Measurements from ENCODE around the gene SDK1. TPM values are rescaled to one million over a fixed set of nuclear protein-coding genes. Genes with fewer than 3 reads are reported as not detected.

The SDK1 gene
- total and polyA plus RNA-seq, 10 of the 15 experiments (the other 5 are each of a cell fraction or from before 2014, with no cell fraction given) = 0.14 to 0.33 TPM; not detected in 8

DNA sequence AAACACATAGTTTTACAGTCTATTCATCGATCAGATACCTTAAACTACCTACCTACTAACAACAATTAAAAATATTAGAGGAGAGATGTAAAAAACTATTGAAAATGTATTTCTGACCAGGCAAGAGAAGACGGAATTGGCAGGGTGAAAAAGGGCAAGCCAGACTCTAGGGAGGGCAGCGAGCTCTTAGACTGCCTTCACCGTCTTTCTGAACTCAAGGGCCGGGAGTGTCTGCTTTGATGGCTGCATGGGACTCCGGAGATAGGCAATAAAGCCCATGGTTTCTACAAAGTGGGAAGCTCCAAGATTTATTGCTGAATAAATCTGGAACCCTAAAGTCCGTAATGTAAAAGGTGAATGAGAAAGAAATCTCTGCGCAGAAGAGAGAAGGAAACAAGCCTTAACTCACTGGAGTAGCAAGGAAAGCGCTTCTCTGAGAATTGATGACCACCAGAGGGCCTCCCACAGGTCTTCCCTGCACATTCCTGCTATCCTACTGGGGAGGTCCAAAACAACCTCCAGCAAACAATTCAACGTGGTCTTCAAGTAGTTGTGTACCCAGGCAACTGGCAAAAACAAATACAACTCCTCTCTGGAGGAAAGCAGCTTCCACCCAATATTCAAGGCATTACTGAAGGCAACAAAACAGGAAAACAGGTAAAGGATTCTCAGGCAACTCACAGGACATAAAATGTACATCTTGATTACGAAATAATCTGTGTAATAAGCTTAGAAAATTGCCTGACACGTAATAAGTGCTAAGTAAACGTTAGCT lies 181.3 kb downstream of the SDK1 start:
- no peak overlapping the region for H3K9ac ChIP-seq (ENCODE audit: control insufficient read depth, insufficient read depth, low read length)
- DNase-seq (ENCODE audit: low read depth, low spot score) (no peak), FAIRE-seq (no peak), ATAC-seq (no peak)
- no peaks in the 10 kb centered on the region for H3K36me3 ChIP-seq (ENCODE audit: control insufficient read depth in 2 of 2, insufficient read depth in 2 of 2, low read length in 1 of 2)
- in situ Hi-C loops (cut with MboI) (no loop called here), intact Hi-C loops (cut with micrococcal nuclease; ENCODE audit: unreplicated experiment) (no loop called here)
- no peaks in the 10 kb centered on the region for H3K27me3 ChIP-seq (replicated peaks in 1 of 2; ENCODE audit: control insufficient read depth in 2 of 2, insufficient read depth in 2 of 2, low read length in 1 of 2)
- H4K20me1 ChIP-seq (ENCODE audit: control insufficient read depth, insufficient read depth) = no peaks in the 10 kb centered on the region
- H3K4me1 ChIP-seq (ENCODE audit: control insufficient read depth, insufficient read depth, low read length) = no peaks in the 10 kb centered on the region
- RAD21 ChIA-PET (ENCODE audit: unreplicated experiment) = no interaction called here
- H3K79me2 ChIP-seq (ENCODE audit: control insufficient read depth, insufficient read depth, low read length) = no peaks in the 10 kb centered on the region
- POLR2A ChIA-PET = no interaction called here
- H3K27ac ChIP-seq (ENCODE audit: control insufficient read depth, insufficient read depth) = no peak overlapping the region
- WGBS (ENCODE audit: insufficient coverage, insufficient replicate concordance, low lambda C conversion rate, missing lambda C conversion rate) = 29% methylated on average over 13 of the region's 13 CpGs
- TF ChIP-seq SIX5 (IDR thresholded peaks at IDR 0.05; ENCODE audit: low read depth, low read length, severe bottlenecking) (no peak), CREM (IDR thresholded peaks at IDR 0.05; ENCODE audit: low read depth) (no peak), YBX1 (IDR thresholded peaks at IDR 0.05) (no peak), SMC3 (IDR thresholded peaks at IDR 0.05; ENCODE audit: borderline replicate concordance, low read length) (peak; percentile 17; the same call in 1 of the 2 replicates), GABPA (IDR thresholded peaks at IDR 0.05; ENCODE audit: low read depth) (no peak), NFXL1 (IDR thresholded peaks at IDR 0.05; ENCODE audit: borderline replicate concordance) (no peak), SMARCA5 (IDR thresholded peaks at IDR 0.05) (no peak)
- TF ChIP-seq, protein P1, sequence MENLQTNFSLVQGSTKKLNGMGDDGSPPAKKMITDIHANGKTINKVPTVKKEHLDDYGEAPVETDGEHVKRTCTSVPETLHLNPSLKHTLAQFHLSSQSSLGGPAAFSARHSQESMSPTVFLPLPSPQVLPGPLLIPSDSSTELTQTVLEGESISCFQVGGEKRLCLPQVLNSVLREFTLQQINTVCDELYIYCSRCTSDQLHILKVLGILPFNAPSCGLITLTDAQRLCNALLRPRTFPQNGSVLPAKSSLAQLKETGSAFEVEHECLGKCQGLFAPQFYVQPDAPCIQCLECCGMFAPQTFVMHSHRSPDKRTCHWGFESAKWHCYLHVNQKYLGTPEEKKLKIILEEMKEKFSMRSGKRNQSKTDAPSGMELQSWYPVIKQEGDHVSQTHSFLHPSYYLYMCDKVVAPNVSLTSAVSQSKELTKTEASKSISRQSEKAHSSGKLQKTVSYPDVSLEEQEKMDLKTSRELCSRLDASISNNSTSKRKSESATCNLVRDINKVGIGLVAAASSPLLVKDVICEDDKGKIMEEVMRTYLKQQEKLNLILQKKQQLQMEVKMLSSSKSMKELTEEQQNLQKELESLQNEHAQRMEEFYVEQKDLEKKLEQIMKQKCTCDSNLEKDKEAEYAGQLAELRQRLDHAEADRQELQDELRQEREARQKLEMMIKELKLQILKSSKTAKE (IDR thresholded peaks at IDR 0.05; ENCODE audit: low read depth, poor library complexity, severe bottlenecking) = no peak
- TF ChIP-seq, protein P2, sequence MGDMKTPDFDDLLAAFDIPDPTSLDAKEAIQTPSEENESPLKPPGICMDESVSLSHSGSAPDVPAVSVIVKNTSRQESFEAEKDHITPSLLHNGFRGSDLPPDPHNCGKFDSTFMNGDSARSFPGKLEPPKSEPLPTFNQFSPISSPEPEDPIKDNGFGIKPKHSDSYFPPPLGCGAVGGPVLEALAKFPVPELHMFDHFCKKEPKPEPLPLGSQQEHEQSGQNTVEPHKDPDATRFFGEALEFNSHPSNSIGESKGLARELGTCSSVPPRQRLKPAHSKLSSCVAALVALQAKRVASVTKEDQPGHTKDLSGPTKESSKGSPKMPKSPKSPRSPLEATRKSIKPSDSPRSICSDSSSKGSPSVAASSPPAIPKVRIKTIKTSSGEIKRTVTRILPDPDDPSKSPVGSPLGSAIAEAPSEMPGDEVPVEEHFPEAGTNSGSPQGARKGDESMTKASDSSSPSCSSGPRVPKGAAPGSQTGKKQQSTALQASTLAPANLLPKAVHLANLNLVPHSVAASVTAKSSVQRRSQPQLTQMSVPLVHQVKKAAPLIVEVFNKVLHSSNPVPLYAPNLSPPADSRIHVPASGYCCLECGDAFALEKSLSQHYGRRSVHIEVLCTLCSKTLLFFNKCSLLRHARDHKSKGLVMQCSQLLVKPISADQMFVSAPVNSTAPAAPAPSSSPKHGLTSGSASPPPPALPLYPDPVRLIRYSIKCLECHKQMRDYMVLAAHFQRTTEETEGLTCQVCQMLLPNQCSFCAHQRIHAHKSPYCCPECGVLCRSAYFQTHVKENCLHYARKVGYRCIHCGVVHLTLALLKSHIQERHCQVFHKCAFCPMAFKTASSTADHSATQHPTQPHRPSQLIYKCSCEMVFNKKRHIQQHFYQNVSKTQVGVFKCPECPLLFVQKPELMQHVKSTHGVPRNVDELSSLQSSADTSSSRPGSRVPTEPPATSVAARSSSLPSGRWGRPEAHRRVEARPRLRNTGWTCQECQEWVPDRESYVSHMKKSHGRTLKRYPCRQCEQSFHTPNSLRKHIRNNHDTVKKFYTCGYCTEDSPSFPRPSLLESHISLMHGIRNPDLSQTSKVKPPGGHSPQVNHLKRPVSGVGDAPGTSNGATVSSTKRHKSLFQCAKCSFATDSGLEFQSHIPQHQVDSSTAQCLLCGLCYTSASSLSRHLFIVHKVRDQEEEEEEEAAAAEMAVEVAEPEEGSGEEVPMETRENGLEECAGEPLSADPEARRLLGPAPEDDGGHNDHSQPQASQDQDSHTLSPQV (IDR thresholded peaks at IDR 0.05) = no peak
- TF ChIP-seq, protein P3, sequence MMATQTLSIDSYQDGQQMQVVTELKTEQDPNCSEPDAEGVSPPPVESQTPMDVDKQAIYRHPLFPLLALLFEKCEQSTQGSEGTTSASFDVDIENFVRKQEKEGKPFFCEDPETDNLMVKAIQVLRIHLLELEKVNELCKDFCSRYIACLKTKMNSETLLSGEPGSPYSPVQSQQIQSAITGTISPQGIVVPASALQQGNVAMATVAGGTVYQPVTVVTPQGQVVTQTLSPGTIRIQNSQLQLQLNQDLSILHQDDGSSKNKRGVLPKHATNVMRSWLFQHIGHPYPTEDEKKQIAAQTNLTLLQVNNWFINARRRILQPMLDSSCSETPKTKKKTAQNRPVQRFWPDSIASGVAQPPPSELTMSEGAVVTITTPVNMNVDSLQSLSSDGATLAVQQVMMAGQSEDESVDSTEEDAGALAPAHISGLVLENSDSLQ (IDR thresholded peaks at IDR 0.05) = no peak
- TF ChIP-seq, protein P4, sequence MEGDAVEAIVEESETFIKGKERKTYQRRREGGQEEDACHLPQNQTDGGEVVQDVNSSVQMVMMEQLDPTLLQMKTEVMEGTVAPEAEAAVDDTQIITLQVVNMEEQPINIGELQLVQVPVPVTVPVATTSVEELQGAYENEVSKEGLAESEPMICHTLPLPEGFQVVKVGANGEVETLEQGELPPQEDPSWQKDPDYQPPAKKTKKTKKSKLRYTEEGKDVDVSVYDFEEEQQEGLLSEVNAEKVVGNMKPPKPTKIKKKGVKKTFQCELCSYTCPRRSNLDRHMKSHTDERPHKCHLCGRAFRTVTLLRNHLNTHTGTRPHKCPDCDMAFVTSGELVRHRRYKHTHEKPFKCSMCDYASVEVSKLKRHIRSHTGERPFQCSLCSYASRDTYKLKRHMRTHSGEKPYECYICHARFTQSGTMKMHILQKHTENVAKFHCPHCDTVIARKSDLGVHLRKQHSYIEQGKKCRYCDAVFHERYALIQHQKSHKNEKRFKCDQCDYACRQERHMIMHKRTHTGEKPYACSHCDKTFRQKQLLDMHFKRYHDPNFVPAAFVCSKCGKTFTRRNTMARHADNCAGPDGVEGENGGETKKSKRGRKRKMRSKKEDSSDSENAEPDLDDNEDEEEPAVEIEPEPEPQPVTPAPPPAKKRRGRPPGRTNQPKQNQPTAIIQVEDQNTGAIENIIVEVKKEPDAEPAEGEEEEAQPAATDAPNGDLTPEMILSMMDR (IDR thresholded peaks at IDR 0.05 in 2 of 3, conservative IDR thresholded peaks at IDR 0.05 in 1 of 3; ENCODE audit: control insufficient read depth in 2 of 3, extremely low read depth in 1 of 3, insufficient read depth in 1 of 3, low read depth in 3 of 3, low read length in 3 of 3) = peak; percentile 8 to 23 (median 11); a peak in 1 of 6 replicates
- no peak overlapping the region for H2AFZ ChIP-seq (ENCODE audit: control insufficient read depth, low read depth, low read length)
- H3K9me3 ChIP-seq (replicated peaks; ENCODE audit: control insufficient read depth, insufficient read depth, low read length) = no peaks in the 10 kb centered on the region
- no TSS peak for BruUV-seq (replicated peaks)
- CTCF ChIA-PET = no interaction called here
- H3K4me2 ChIP-seq (ENCODE audit: control insufficient read depth, insufficient read depth) = no peak overlapping the region
- H3K4me3 ChIP-seq = no peak overlapping the region
- SMC1A ChIA-PET (ENCODE audit: uncharacterized antibody, unreplicated experiment) = no interaction called here

Data from GM12878 (cell line).